Measurements from ENCODE around the gene MYL6B. TPM values are rescaled to one million over a fixed set of nuclear protein-coding genes. Genes with fewer than 3 reads are reported as not detected.

MYL6B gene
- total and polyA plus RNA-seq, 9 donors, result 32.8 to 99.2 (median 73.4) TPM

- intact Hi-C loops (cut with DNase I), result no loop called here
- Histone ChIP-seq H3K4me3 (no peak overlapping the region), H3K4me1 (ENCODE audit: insufficient read depth) (no peaks in the 10 kb centered on the region), H3K36me3 (no peaks in the 10 kb centered on the region), H3K27ac (no peak overlapping the region), H3K27me3 (no peaks in the 10 kb centered on the region), H3K9me3 (no peaks in the 10 kb centered on the region)
- DNase-seq, result no peak
- WGBS, 3 donors, result 41 to 49% (median 46%) methylated on average over 4 of the region's 4 CpGs
- TF ChIP-seq EP300 (IDR thresholded peaks at IDR 0.05), result no peak
- no peak for TF ChIP-seq CTCF (IDR thresholded peaks at IDR 0.05)
Measured at GRCh38 chr12:56165369-56165768, 13.0 kb downstream of the MYL6B start.

- 88 to 90% (median 88%) methylated on average over 11 of the region's 11 CpGs for WGBS, 3 donors
- H3K27me3 ChIP-seq, result no peaks in the 10 kb centered on the region
- intact Hi-C loops (cut with DNase I), result no loop called here
- H3K27ac ChIP-seq, result no peak overlapping the region
- H3K36me3 ChIP-seq, result no peaks in the 10 kb centered on the region
- no peak for DNase-seq
- H3K4me3 ChIP-seq, result no peak overlapping the region
- TF ChIP-seq EP300 (IDR thresholded peaks at IDR 0.05) (no peak), POLR2A (IDR thresholded peaks at IDR 0.05) (no peak), CTCF (IDR thresholded peaks at IDR 0.05) (no peak)
- no peaks in the 10 kb centered on the region for H3K9me3 ChIP-seq
- no peaks in the 10 kb centered on the region for H3K4me1 ChIP-seq (ENCODE audit: insufficient read depth)
Measured at GRCh38 chr12:56169229-56169759, 16.9 kb downstream of the MYL6B start.

- no peak overlapping the region for H3K27ac ChIP-seq
- intact Hi-C loops (cut with DNase I), result no loop called here
- no peaks in the 10 kb centered on the region for H3K4me1 ChIP-seq (ENCODE audit: insufficient read depth)
- H3K27me3 ChIP-seq, result no peaks in the 10 kb centered on the region
- H3K9me3 ChIP-seq, result no peaks in the 10 kb centered on the region
- H3K36me3 ChIP-seq, result no peaks in the 10 kb centered on the region
- 88 to 92% (median 89%) methylated on average over 7 of the region's 7 CpGs for WGBS, 3 donors
- no peak overlapping the region for H3K4me3 ChIP-seq
- no peak for DNase-seq
- TF ChIP-seq EP300 (IDR thresholded peaks at IDR 0.05), result no peak
- no peak for TF ChIP-seq POLR2A (IDR thresholded peaks at IDR 0.05)
- no peak for TF ChIP-seq CTCF (IDR thresholded peaks at IDR 0.05)
Measured at GRCh38 chr12:56172839-56173238, 20.5 kb downstream of the MYL6B start.

GRCh38 chr12:56178347-56178746, 26.0 kb downstream of the MYL6B start:
- intact Hi-C loops (cut with DNase I), result no loop called here
- TF ChIP-seq POLR2A (IDR thresholded peaks at IDR 0.05) (no peak), CTCF (IDR thresholded peaks at IDR 0.05) (no peak), EP300 (IDR thresholded peaks at IDR 0.05) (no peak)
- Histone ChIP-seq H3K9me3 (no peaks in the 10 kb centered on the region), H3K27ac (no peak overlapping the region), H3K36me3 (no peaks in the 10 kb centered on the region), H3K27me3 (no peaks in the 10 kb centered on the region), H3K4me1 (ENCODE audit: insufficient read depth) (no peaks in the 10 kb centered on the region), H3K4me3 (no peak overlapping the region)
- 83 to 87% (median 84%) methylated on average over 3 of the region's 3 CpGs for WGBS, 3 donors
- no peak for DNase-seq
